Gastrocnemius medialis (tissue), 4 donors: ENCODE data around the gene COBL. TPM values are rescaled to one million over a fixed set of nuclear protein-coding genes. Genes with fewer than 3 reads are reported as not detected.

Experiments used
- ATAC-seq, 2 donors: fragments of 150-250 bp; one replicate each; pipeline ENCODE4 v1.9.1; 2016
- DNase-seq, 2 donors: peaks; one replicate each; pipeline ENCODE4 v3.0.0-alpha.2; 2019
- H3K27ac ChIP-seq, 4 donors: fragments of 200-600 bp; sonication (generic); 1 replicate in 1 of 4; 2 replicates in 3 of 4; pipeline ENCODE4 v1.5.1; 2016 to 2018; ENCODE audit warnings: mild to moderate bottlenecking in 2 of 4, moderate library complexity in 1 of 4
- H3K27me3 ChIP-seq, 3 donors: fragments of 200-600 bp; sonication (generic) in 2 of 3; 1 replicate in 1 of 3; 2 replicates in 2 of 3; pipeline versions ENCODE4 v1.5.1 to v1.6.0; 2016 to 2019; ENCODE audit warnings: mild to moderate bottlenecking in 1 of 3, moderate library complexity in 1 of 3
- H3K36me3 ChIP-seq, 2 donors: fragments of 200-600 bp; sonication (generic) in 1 of 2; one replicate each; pipeline ENCODE4 v1.5.1; 2017 to 2018
- H3K4me1 ChIP-seq, 2 donors: fragments of 200-600 bp; sonication (generic) in 1 of 2; one replicate each; pipeline ENCODE4 v1.5.1; 2016 to 2017; ENCODE audit warnings: mild to moderate bottlenecking in 2 of 2
- H3K4me3 ChIP-seq, 4 donors: fragments of 200-600 bp; sonication (generic) in 3 of 4; 1 replicate in 1 of 4; 2 replicates in 3 of 4; pipeline ENCODE4 v1.5.1; 2016 to 2019; ENCODE audit warnings: mild to moderate bottlenecking in 2 of 4
- H3K9me3 ChIP-seq, 3 donors: fragments of 200-600 bp; sonication (generic) in 2 of 3; 1 replicate in 1 of 3; 2 replicates in 2 of 3; pipeline ENCODE4 v1.5.1; 2016 to 2019
- POLR2A ChIP-seq, 2 donors: fragments of 450-650 bp; IDR thresholded peaks; one replicate each; pipeline ENCODE4 v1.6.1; 2017; ENCODE audit warnings: antibody characterized with exemption in 2 of 2, mild to moderate bottlenecking in 2 of 2, moderate library complexity in 2 of 2
- in situ Hi-C, 4 donors: fragments of 200-750 bp; cut with MboI; loops; one replicate each; pipeline versions ENCODE4 v1.15.0 to v1.8.0; 2017; ENCODE audit warnings: low sequenced_read_pairs in 4 of 4
- intact Hi-C: fragments of 100-400 bp; cut with DNase I; formaldehyde crosslinking; loops from one replicate; pipeline ENCODE4 v1.15.1; 2023; ENCODE audit warnings: low total_unique reads
- total RNA-seq, 4 donors: library from RNA; depleted of rRNA; stranded (reverse); fragments of >200 nt; gene quantifications; one replicate each; pipeline versions ENCODE4 v1.1.0 to v1.2.3, GENCODE V29; 2016
- TF ChIP-seq, protein P1 (sequence below), 5 experiments: fragments of 450-650 bp in 3 of 5; fragments of 200-600 bp in 2 of 5; sonication (generic) in 2 of 5; IDR thresholded peaks in 4 of 5; conservative IDR thresholded peaks in 1 of 5; 1 replicate in 4 of 5; 2 replicates in 1 of 5; pipeline ENCODE4 v1.5.1; 2016 to 2019; ENCODE audit warnings: antibody characterized with exemption in 5 of 5, mild to moderate bottlenecking in 3 of 5, moderate library complexity in 3 of 5

The COBL gene
- total RNA-seq, 4 donors from 2014 or later = 82.1 to 170 (median 124) TPM

DNA sequence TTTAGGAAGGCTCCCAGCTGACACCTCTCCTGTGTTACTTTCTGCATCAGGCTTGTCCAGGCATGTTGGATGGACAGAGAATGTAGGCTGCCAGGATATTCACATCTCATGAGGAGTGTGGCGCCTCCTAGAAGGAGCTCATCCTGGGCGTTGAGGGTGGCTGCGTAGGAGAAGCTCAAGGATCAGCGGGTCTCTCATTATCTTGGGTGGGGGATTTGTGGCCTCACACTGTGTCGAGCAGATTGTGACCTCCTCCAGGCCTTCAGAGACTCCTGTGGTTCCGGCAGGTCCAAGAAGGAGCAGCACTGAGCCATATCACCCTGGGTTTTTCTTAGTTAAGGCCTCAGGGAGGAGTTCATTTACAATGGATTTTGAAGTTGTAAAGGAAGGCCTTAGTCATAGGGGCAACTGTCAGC, 8.7 kb upstream of the COBL start:
- no peak overlapping the region for H3K4me3 ChIP-seq
- ATAC-seq (no peak), DNase-seq (no peak)
- peaks cover 4 to 20% of the 10 kb centered on the region in 2 donors for H3K4me1 ChIP-seq
- no peaks in the 10 kb centered on the region for H3K27me3 ChIP-seq
- in situ Hi-C loops = no loop called here
- intact Hi-C loops = loop anchor here (5.0 kb wide), 1 partner anchor 138 kb away; no protein-coding TSS in a partner anchor
- H3K9me3 ChIP-seq = no peaks in the 10 kb centered on the region
- peak overlapping the region in 3 of 4 donors; percentile 51 to 71 (median 62) for H3K27ac ChIP-seq
- no peaks in the 10 kb centered on the region for H3K36me3 ChIP-seq
- no peak for TF ChIP-seq POLR2A (IDR thresholded peaks at IDR 0.05)
- TF ChIP-seq, protein P1, sequence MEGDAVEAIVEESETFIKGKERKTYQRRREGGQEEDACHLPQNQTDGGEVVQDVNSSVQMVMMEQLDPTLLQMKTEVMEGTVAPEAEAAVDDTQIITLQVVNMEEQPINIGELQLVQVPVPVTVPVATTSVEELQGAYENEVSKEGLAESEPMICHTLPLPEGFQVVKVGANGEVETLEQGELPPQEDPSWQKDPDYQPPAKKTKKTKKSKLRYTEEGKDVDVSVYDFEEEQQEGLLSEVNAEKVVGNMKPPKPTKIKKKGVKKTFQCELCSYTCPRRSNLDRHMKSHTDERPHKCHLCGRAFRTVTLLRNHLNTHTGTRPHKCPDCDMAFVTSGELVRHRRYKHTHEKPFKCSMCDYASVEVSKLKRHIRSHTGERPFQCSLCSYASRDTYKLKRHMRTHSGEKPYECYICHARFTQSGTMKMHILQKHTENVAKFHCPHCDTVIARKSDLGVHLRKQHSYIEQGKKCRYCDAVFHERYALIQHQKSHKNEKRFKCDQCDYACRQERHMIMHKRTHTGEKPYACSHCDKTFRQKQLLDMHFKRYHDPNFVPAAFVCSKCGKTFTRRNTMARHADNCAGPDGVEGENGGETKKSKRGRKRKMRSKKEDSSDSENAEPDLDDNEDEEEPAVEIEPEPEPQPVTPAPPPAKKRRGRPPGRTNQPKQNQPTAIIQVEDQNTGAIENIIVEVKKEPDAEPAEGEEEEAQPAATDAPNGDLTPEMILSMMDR (IDR thresholded peaks at IDR 0.05 in 4 of 5, conservative IDR thresholded peaks at IDR 0.05 in 1 of 5) = no peak

DNA sequence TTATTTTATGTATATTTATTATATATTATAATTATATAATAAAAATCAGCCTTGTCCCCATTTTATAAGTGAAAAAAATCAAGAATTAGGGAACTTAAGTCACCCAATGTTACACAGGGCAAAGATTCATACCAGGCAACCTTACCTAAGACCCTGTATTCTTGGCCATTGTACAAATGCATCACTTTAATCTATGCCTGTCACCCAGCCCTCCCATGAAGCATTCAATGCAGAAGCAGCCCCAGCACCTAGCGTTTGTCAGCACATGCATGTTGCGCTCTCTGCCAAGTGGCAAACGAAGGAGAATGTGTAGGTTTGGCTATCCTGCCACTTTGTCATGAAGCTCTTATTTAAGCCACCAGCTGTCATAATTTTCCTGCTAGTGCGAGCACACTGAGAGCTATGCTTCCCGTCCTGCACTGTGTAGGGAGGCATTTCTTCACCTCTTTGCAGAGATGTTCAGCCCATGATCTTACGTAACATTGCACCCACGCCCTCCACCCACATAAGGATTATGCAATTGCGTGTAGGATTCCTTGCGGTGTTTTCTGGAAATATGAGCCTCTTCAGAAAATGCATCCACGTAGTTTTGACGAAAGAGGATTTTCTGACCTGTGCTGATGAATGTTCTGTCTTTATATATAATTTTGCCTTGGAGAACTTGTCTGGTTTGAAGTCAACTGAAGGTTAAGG, 7.7 kb upstream of the COBL start:
- H3K27ac ChIP-seq = peak overlapping the region; percentile 51 to 71 (median 62)
- H3K9me3 ChIP-seq = no peaks in the 10 kb centered on the region
- H3K27me3 ChIP-seq = no peaks in the 10 kb centered on the region
- TF ChIP-seq, protein P1 (IDR thresholded peaks at IDR 0.05 in 4 of 5, conservative IDR thresholded peaks at IDR 0.05 in 1 of 5) = no peak
- TF ChIP-seq POLR2A (IDR thresholded peaks at IDR 0.05) = peak in 1 of 2 donors; percentile 10
- H3K4me3 ChIP-seq = no peak overlapping the region
- in situ Hi-C loops = no loop called here
- peak; percentile 91 to 95 for ATAC-seq
- intact Hi-C loops = no loop called here
- peak; percentile 28 to 66 for DNase-seq
- peaks cover 4 to 20% of the 10 kb centered on the region in 2 donors for H3K4me1 ChIP-seq
- no peaks in the 10 kb centered on the region for H3K36me3 ChIP-seq

DNA sequence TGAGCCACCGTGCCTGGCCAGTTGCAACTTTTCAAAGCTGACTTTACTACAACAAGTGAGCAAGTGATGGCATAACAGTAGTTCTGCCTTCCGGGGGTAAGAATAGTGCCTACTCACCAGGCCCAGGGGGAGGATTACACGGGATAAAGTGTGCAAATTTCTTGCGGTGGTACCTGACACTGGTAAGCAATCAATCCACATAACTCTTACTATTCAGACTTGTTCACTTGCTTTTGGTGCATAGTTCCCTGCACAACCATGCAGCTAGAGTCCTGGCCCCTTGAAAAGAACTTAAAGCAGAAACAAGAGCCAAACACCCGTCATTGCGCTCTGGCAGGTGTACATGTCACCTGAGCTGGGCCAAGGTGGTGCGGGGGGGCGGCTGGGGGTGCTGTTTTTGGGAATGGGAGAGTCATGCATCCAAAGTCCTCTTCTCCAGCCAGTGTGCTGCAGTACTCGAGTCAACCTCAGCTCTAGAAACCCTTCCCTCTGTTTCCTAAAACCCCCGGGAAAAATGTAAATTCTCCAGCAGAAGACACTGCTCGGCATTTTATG, 5.4 kb upstream of the COBL start:
- Histone ChIP-seq H3K4me1 (peaks cover 9 to 24% of the 10 kb centered on the region in 2 donors), H3K4me3 (no peak overlapping the region), H3K36me3 (no peaks in the 10 kb centered on the region), H3K27ac (peak overlapping the region in 1 of 4 donors; percentile 17), H3K9me3 (no peaks in the 10 kb centered on the region), H3K27me3 (no peaks in the 10 kb centered on the region)
- DNase-seq (no peak), ATAC-seq (no peak)
- in situ Hi-C loops = no loop called here
- TF ChIP-seq, protein P1 (IDR thresholded peaks at IDR 0.05 in 4 of 5, conservative IDR thresholded peaks at IDR 0.05 in 1 of 5) = no peak
- no peak for TF ChIP-seq POLR2A (IDR thresholded peaks at IDR 0.05)
- intact Hi-C loops = no loop called here

DNA sequence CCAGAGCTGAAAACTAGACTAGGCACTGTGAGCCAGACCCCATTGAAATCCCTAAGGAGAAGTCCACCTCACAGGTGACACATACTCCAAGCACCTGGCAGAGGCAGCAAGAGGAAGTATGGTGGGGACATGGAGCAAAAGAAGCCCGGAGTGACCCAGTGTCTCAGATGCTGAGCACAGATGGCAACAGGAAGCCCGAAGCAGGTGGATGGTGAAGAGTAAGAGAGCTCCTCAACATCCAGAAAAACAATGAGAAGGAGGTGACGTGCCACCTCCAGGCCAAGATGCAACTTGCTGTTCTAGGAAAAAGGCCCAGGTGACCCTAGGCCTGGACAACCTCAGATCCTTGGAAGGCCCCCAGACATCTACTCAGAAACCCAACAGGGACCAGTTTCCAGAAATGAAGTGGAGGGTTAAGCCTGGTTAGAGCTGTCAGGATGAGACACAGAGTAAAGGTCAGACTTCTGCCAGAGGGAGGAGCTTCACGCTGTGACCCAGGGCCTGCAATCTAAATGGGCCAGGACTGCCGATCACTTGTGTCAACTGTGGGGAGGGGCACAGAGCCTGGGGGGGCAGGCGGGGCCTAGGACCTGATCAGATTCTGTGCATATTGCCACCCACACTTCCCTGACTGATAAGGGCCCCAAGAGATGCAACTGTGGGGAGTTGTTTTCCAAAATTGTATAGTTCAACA, 2.4 kb upstream of the COBL start:
- in situ Hi-C loops (no loop called here), intact Hi-C loops (loop anchor here (5.0 to 10.0 kb wide), 2 partner anchors 38 to 814 kb away; no protein-coding TSS in a partner anchor)
- Histone ChIP-seq H3K9me3 (no peaks in the 10 kb centered on the region), H3K36me3 (no peaks in the 10 kb centered on the region), H3K4me3 (no peak overlapping the region), H3K27me3 (no peaks in the 10 kb centered on the region), H3K4me1 (peaks cover 10 to 20% of the 10 kb centered on the region in 2 donors), H3K27ac (no peak overlapping the region)
- no peak for ATAC-seq
- no peak for TF ChIP-seq POLR2A (IDR thresholded peaks at IDR 0.05)
- TF ChIP-seq, protein P1 (IDR thresholded peaks at IDR 0.05 in 4 of 5, conservative IDR thresholded peaks at IDR 0.05 in 1 of 5) = no peak
- DNase-seq = no peak
